IMR-90 (cell line): ENCODE measurements around the gene SEMA4D. TPM values are rescaled to one million over a fixed set of nuclear protein-coding genes. Genes with fewer than 3 reads are reported as not detected.

Experiments
- ATAC-seq: fragments of 200-7000 bp; cut with Tn5 transposase; 2 replicates; pipeline ENCODE4 v1.9.1; 2020; ENCODE audit warnings: low read depth, mild to moderate bottlenecking, moderate library complexity
- BruUV-seq: library from RNA; stranded (reverse); fragments of 400-500 nt; replicated peaks from 2 replicates; lab custom pipeline; 2021; lab: Mats Ljungman, UMichigan
- CTCF ChIA-PET: fragments of 300-600 bp; formaldehyde crosslinking; extraction: SDS; loops from one replicate; lab custom pipeline; 2021; ENCODE audit warnings: antibody characterized with exemption; lab: Yijun Ruan, JAX
- POLR2A ChIA-PET: fragments of 300-600 bp; sonication (Branson Sonifier 250); formaldehyde crosslinking; loops from one replicate; lab custom pipeline; 2022; ENCODE audit warnings: antibody characterized with exemption; ENCODE audit not compliant: unreplicated experiment; lab: Charles Lee
- DNase-seq: peaks from one replicate; pipeline ENCODE4 v3.0.0; 2013
- H2AFZ ChIP-seq: replicated peaks from 2 replicates; pipeline ENCODE3; 2013; ENCODE audit warnings: low read length, mild to moderate bottlenecking; ENCODE audit not compliant: poor library complexity
- H2AK5ac ChIP-seq: 2 replicates; pipeline ENCODE4 v1.6.1; 2013; ENCODE audit warnings: low read depth, low read length, inconsistent platforms
- H2AK9ac ChIP-seq: replicated peaks from 2 replicates; pipeline ENCODE3; 2013; ENCODE audit warnings: mild to moderate bottlenecking, low read depth, low read length, moderate library complexity; ENCODE audit not compliant: poor library complexity
- H2BK120ac ChIP-seq: 2 replicates; pipeline ENCODE4 v1.6.1; 2013; ENCODE audit warnings: low read depth, low read length, inconsistent platforms
- H2BK15ac ChIP-seq: 3 replicates; pipeline ENCODE4 v1.6.1; 2013; ENCODE audit warnings: low read depth, low read length, inconsistent platforms
- H2BK20ac ChIP-seq: 2 replicates; pipeline ENCODE4 v1.6.1; 2013; ENCODE audit warnings: low read depth, mild to moderate bottlenecking, inconsistent platforms, low read length, moderate library complexity
- H2BK5ac ChIP-seq: 2 replicates; pipeline ENCODE4 v1.6.1; 2013; ENCODE audit warnings: mild to moderate bottlenecking, low read depth, low read length, inconsistent platforms; ENCODE audit not compliant: poor library complexity, severe bottlenecking
- H3K14ac ChIP-seq: replicated peaks from 2 replicates; pipeline ENCODE4 v1.6.1; 2013; ENCODE audit warnings: low read depth, low read length, inconsistent platforms
- H3K18ac ChIP-seq: 2 replicates; pipeline ENCODE4 v1.6.1; 2013; ENCODE audit warnings: low read depth, low read length, control low read depth
- H3K23ac ChIP-seq: 2 replicates; pipeline ENCODE4 v1.6.1; 2013; ENCODE audit warnings: low read depth, low read length, inconsistent platforms
- H3K27ac ChIP-seq: 2 replicates; pipeline ENCODE4 v1.5.1; 2013; ENCODE audit warnings: mild to moderate bottlenecking, control low read depth, low read length; ENCODE audit not compliant: insufficient read depth
- H3K27me3 ChIP-seq: 2 replicates; pipeline ENCODE4 v1.6.1; 2013; ENCODE audit warnings: low read length; ENCODE audit not compliant: control insufficient read depth, insufficient read depth
- H3K36me3 ChIP-seq: 2 replicates; pipeline ENCODE4 v1.6.1; 2013; ENCODE audit warnings: low read length, mixed read lengths; ENCODE audit not compliant: control insufficient read depth, insufficient read depth
- H3K4ac ChIP-seq: 2 replicates; pipeline ENCODE4 v1.6.1; 2013; ENCODE audit warnings: low read depth, low read length, inconsistent platforms
- H3K4me1 ChIP-seq: 2 replicates; pipeline ENCODE4 v1.6.1; 2013; ENCODE audit warnings: low read length, mixed read lengths; ENCODE audit not compliant: control insufficient read depth, insufficient read depth
- H3K4me2 ChIP-seq: 2 replicates; pipeline ENCODE4 v1.6.1; 2013; ENCODE audit warnings: low read depth, mild to moderate bottlenecking, control low read depth, low read length, moderate library complexity
- H3K4me3 ChIP-seq: 2 replicates; pipeline ENCODE4 v1.5.1; 2013; ENCODE audit warnings: low read depth, mild to moderate bottlenecking, control low read depth, low read length, moderate library complexity; ENCODE audit not compliant: insufficient read depth
- H3K56ac ChIP-seq: 2 replicates; pipeline ENCODE4 v1.6.1; 2013; ENCODE audit warnings: low read length, inconsistent platforms; ENCODE audit not compliant: insufficient read depth; ENCODE audit errors: extremely low read depth
- H3K79me1 ChIP-seq, 2 experiments: 2 replicates each; pipeline ENCODE4 v1.6.1; 2013; ENCODE audit warnings: low read length in 2 of 2, inconsistent platforms in 1 of 2, low read depth in 1 of 2
- H3K9ac ChIP-seq: 2 replicates; pipeline ENCODE4 v1.6.1; 2013; ENCODE audit warnings: low read depth, low read length, control low read depth
- H3K9me1 ChIP-seq: 2 replicates; pipeline ENCODE4 v1.6.1; 2013; ENCODE audit warnings: low read length, inconsistent platforms; ENCODE audit not compliant: insufficient read depth
- H3K9me3 ChIP-seq: 2 replicates; pipeline ENCODE4 v1.6.1; 2013; ENCODE audit warnings: low read length; ENCODE audit not compliant: control insufficient read depth, insufficient read depth
- H4K20me1 ChIP-seq: 2 replicates; pipeline ENCODE4 v1.6.1; 2013; ENCODE audit warnings: low read length, inconsistent platforms; ENCODE audit not compliant: insufficient read depth
- H4K5ac ChIP-seq: 2 replicates; pipeline ENCODE4 v1.6.1; 2013; ENCODE audit warnings: mild to moderate bottlenecking, low read depth, low read length, control low read depth
- H4K8ac ChIP-seq, 2 experiments: 2 replicates each; pipeline ENCODE4 v1.6.1; 2013; ENCODE audit warnings: low read depth in 2 of 2, low read length in 2 of 2, control low read depth in 1 of 2, inconsistent platforms in 1 of 2
- H4K91ac ChIP-seq: 2 replicates; pipeline ENCODE4 v1.6.1; 2013; ENCODE audit warnings: low read depth, low read length, inconsistent platforms; ENCODE audit not compliant: insufficient read depth
- BHLHE40 ChIP-seq: fragments of 150-350 bp; IDR thresholded peaks from 2 replicates; pipeline ENCODE4 v1.6.1; 2016; ENCODE audit warnings: mild to moderate bottlenecking, low read depth, low read length
- CEBPB ChIP-seq: IDR thresholded peaks from 2 replicates; pipeline ENCODE4 v1.6.1; 2012; ENCODE audit warnings: low read depth, low read length, improper control_type of control experiment
- CHD1 ChIP-seq: IDR thresholded peaks from 2 replicates; pipeline ENCODE4 v1.6.1; 2012; ENCODE audit warnings: low read depth, low read length, improper control_type of control experiment
- FOS ChIP-seq: fragments of 150-350 bp; IDR thresholded peaks from 2 replicates; pipeline ENCODE4 v1.6.1; 2016; ENCODE audit warnings: low read depth, low read length
- MAZ ChIP-seq: IDR thresholded peaks from 2 replicates; pipeline ENCODE4 v1.6.1; 2012; ENCODE audit warnings: low read depth, mild to moderate bottlenecking, low read length, improper control_type of control experiment, moderate library complexity, borderline replicate concordance
- NFE2L2 ChIP-seq: fragments of 150-350 bp; IDR thresholded peaks from 2 replicates; pipeline ENCODE4 v1.6.1; 2016; ENCODE audit warnings: low read depth, mild to moderate bottlenecking, low read length
- POLR2A ChIP-seq: IDR thresholded peaks from 2 replicates; pipeline ENCODE4 v1.6.1; 2012; ENCODE audit warnings: mild to moderate bottlenecking, low read depth, low read length
- RAD21 ChIP-seq: IDR thresholded peaks from 2 replicates; pipeline ENCODE4 v1.6.1; 2012; ENCODE audit warnings: low read length, improper control_type of control experiment
- RCOR1 ChIP-seq: IDR thresholded peaks from 2 replicates; pipeline ENCODE4 v1.6.1; 2012; ENCODE audit warnings: mild to moderate bottlenecking, low read length, improper control_type of control experiment; ENCODE audit not compliant: insufficient replicate concordance
- RFX5 ChIP-seq: IDR thresholded peaks from 2 replicates; pipeline ENCODE4 v1.8.0; 2012; ENCODE audit warnings: low read depth, mild to moderate bottlenecking, low read length, moderate library complexity
- SMC3 ChIP-seq: fragments of 150-350 bp; IDR thresholded peaks from 2 replicates; pipeline ENCODE4 v1.6.1; 2016; ENCODE audit warnings: low read depth, mild to moderate bottlenecking, antibody characterized with exemption, low read length, moderate library complexity
- WGBS, 2 experiments: methylation state at CpG; one replicate each; pipeline versions ENCODE4 v1.1.5 to v1.1.7; 2013; ENCODE audit warnings: missing lambda C conversion rate in 2 of 2; ENCODE audit not compliant: insufficient read length in 1 of 2; ENCODE audit errors: extremely low coverage in 2 of 2; 5-methylcytosine and 5-hydroxymethylcytosine counted together
- dilution Hi-C: fragments of 300-500 bp; cut with HindIII; formaldehyde crosslinking; loops from one replicate; pipeline ENCODE4 v1.14.3; 2018; ENCODE audit warnings: low sequenced_read_pairs; ENCODE audit not compliant: unreplicated experiment
- in situ Hi-C: fragments of 300-500 bp; cut with MboI; formaldehyde crosslinking; loops from 3 replicates; pipeline ENCODE4 v1.14.3; 2019; ENCODE audit warnings: low sequenced_read_pairs, inconsistent platforms, mixed read lengths
- intact Hi-C: fragments of 100-400 bp; cut with micrococcal nuclease; formaldehyde crosslinking; loops from 2 replicates; pipeline ENCODE4 v1.10.0; 2022
- polyA plus RNA-seq, 3 experiments: library from polyadenylated mRNA; depleted of rRNA; stranded (reverse); fragments of >200 nt; gene quantifications; 2 replicates each; pipeline ENCODE4 v1.2.3, GENCODE V29; 2012; ENCODE audit warnings: low replicate concordance in 1 of 3
- total RNA-seq: library from RNA; depleted of rRNA; stranded (reverse); fragments of >200 nt; gene quantifications from 2 replicates; pipeline ENCODE4 v1.2.3, GENCODE V29; 2012
- TF ChIP-seq, protein P1 (sequence below): fragments of 150-350 bp; IDR thresholded peaks from 2 replicates; pipeline ENCODE4 v1.6.1; 2017; ENCODE audit warnings: mild to moderate bottlenecking, antibody characterized with exemption, low read length, low read depth
- TF ChIP-seq, protein P2 (sequence below): fragments of 150-350 bp; IDR thresholded peaks from 2 replicates; pipeline ENCODE4 v1.6.1; 2016; ENCODE audit warnings: low read depth, mild to moderate bottlenecking, low read length, moderate library complexity, borderline replicate concordance

SEMA4D gene
- total and polyA plus RNA-seq, 2 of the 4 experiments (the other 2 are of a cell fraction) = 0.90 to 1.5 TPM

DNA sequence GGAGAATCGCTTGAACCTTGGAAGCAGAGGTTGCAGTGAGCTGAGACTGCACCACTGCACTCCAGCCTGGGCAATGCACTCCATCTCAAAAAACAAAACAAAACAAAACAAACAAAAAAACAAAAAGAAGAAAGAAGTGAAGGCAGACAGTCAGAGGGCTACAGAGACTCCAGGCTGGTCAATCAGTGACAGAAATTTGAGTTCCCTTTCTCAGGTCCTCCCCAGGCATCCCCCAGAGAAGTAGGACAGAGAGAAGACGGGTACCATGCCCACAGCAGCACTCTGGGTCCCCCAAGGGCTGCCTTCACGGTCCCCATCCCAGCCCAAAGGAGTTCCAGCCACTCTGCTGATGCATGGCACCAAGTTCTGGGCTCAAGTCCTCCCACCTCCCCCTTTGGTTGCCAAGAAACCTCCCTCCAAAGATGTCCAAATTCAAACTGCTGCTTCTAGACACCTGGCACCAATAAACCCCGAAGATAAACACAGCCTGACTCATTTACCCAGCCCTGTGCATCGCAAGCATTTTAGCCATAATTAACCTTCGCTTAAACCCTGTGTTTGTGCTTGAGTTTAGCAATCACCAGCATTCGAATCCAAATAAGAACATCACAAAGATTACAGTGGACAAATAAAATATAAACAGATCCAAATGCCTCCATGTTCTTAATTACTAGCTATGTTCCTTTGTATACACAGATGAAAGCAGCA lies 24.0 kb downstream of the SEMA4D start:
- 0 out of 2 replicates have a peak overlapping the region, but pooled peaks have one; percentile 19 for H2AK5ac ChIP-seq
- H3K27me3 ChIP-seq = no peaks in the 10 kb centered on the region
- ATAC-seq (peak; percentile 85), DNase-seq (peak; percentile 89)
- H3K14ac ChIP-seq = peak overlapping the region; percentile 44; the same call in 1 of the 2 replicates
- H2AK9ac ChIP-seq = peak overlapping the region; percentile 86
- WGBS, 2 experiments = 46% methylated on average over 3 of the region's 7 CpGs; no CpG with 5 or more reads in 1 of the 2 experiments
- H4K8ac ChIP-seq = peak overlapping the region; percentile 71 to 90; a peak in 3 of 4 replicates
- H3K4me3 ChIP-seq = no peak overlapping the region
- peak overlapping the region; percentile 71 for H3K56ac ChIP-seq
- peak overlapping the region; percentile 84 for H4K5ac ChIP-seq
- peak overlapping the region; percentile 57 for H2BK5ac ChIP-seq
- BruUV-seq = no TSS peak
- in situ Hi-C loops = no loop called here
- intact Hi-C loops = loop anchor here (2.0 kb wide), 1 partner anchor 25 kb away; the partner anchor contains the start of gene SEMA4D
- H3K23ac ChIP-seq = 0 out of 2 replicates have a peak overlapping the region, but pooled peaks have one; percentile 84
- peak overlapping the region; percentile 92; the same call in 1 of the 2 replicates for H3K27ac ChIP-seq
- ChIA-PET CTCF (interaction anchor here (1.3 kb wide), 1 partner anchor 75 kb away, joined by 4 read pairs; no protein-coding TSS in a partner anchor), POLR2A (no interaction called here)
- peaks cover 0 to 7% of the 10 kb centered on the region in 2 experiments; a peak in 2 of 4 replicates for H3K79me1 ChIP-seq
- peaks cover 2% of the 10 kb centered on the region; the same call in 1 of the 2 replicates for H3K36me3 ChIP-seq
- peak overlapping the region; percentile 54; the same call in 1 of the 3 replicates for H2BK15ac ChIP-seq
- H3K18ac ChIP-seq = peak overlapping the region; percentile 78
- peaks cover 30% of the 10 kb centered on the region for H3K4me1 ChIP-seq
- peak overlapping the region; percentile 86 for H3K4ac ChIP-seq
- dilution Hi-C loops = no loop called here
- H2AFZ ChIP-seq = peak overlapping the region; percentile 36
- H4K91ac ChIP-seq = peak overlapping the region; percentile 89
- H3K9ac ChIP-seq = peak overlapping the region; percentile 19; the same call in 1 of the 2 replicates
- peak overlapping the region; percentile 95 for H2BK20ac ChIP-seq
- H3K9me1 ChIP-seq = peaks cover 16% of the 10 kb centered on the region
- H3K9me3 ChIP-seq = no peaks in the 10 kb centered on the region
- H2BK120ac ChIP-seq = peak overlapping the region; percentile 88
- no peaks in the 10 kb centered on the region for H4K20me1 ChIP-seq
- H3K4me2 ChIP-seq = peak overlapping the region; percentile 13; the same call in 1 of the 2 replicates
- TF ChIP-seq CEBPB (peak; percentile 71), BHLHE40 (no peak), RFX5 (no peak), RAD21 (no peak), MAZ (no peak; the same call in 1 of the 2 replicates), RCOR1 (no peak), CHD1 (no peak), FOS (peak; percentile 85), POLR2A (no peak), SMC3 (no peak), NFE2L2 (no peak)
- TF ChIP-seq, protein P1, sequence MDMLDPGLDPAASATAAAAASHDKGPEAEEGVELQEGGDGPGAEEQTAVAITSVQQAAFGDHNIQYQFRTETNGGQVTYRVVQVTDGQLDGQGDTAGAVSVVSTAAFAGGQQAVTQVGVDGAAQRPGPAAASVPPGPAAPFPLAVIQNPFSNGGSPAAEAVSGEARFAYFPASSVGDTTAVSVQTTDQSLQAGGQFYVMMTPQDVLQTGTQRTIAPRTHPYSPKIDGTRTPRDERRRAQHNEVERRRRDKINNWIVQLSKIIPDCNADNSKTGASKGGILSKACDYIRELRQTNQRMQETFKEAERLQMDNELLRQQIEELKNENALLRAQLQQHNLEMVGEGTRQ = no peak
- TF ChIP-seq, protein P2, sequence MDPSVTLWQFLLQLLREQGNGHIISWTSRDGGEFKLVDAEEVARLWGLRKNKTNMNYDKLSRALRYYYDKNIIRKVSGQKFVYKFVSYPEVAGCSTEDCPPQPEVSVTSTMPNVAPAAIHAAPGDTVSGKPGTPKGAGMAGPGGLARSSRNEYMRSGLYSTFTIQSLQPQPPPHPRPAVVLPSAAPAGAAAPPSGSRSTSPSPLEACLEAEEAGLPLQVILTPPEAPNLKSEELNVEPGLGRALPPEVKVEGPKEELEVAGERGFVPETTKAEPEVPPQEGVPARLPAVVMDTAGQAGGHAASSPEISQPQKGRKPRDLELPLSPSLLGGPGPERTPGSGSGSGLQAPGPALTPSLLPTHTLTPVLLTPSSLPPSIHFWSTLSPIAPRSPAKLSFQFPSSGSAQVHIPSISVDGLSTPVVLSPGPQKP = no peak
